Muscle of leg (tissue), 11 donors: ENCODE measurements around the gene MACROH2A1. TPM values are rescaled to one million over a fixed set of nuclear protein-coding genes. Genes with fewer than 3 reads are reported as not detected.

Source experiments
- DNase-seq: peaks from one replicate; pipeline ENCODE4 v3.0.0; 2013
- H3K27ac ChIP-seq: one replicate; pipeline ENCODE4 v1.5.1; 2013; ENCODE audit warnings: mild to moderate bottlenecking, low read length, control low read depth
- H3K27me3 ChIP-seq: one replicate; pipeline ENCODE4 v1.6.1; 2013; ENCODE audit warnings: low read length; ENCODE audit not compliant: control insufficient read depth, insufficient read depth
- H3K36me3 ChIP-seq: one replicate; pipeline ENCODE4 v1.6.1; 2013; ENCODE audit warnings: low read length; ENCODE audit not compliant: control insufficient read depth, insufficient read depth
- H3K4me1 ChIP-seq: one replicate; pipeline ENCODE4 v1.6.1; 2013; ENCODE audit warnings: low read length; ENCODE audit not compliant: control insufficient read depth, insufficient read depth
- H3K4me3 ChIP-seq: one replicate; pipeline ENCODE4 v1.5.1; 2013; ENCODE audit warnings: low read length, control low read depth
- H3K9me3 ChIP-seq: replicated peaks from 2 replicates; pipeline ENCODE4 v1.6.1; 2013; ENCODE audit warnings: low read depth, low read length; ENCODE audit not compliant: control insufficient read depth
- WGBS: methylation state at CpG from one replicate; pipeline ENCODE4 v1.1.5; 2013; ENCODE audit warnings: missing lambda C conversion rate; ENCODE audit not compliant: insufficient coverage; 5-methylcytosine and 5-hydroxymethylcytosine counted together
- polyA plus RNA-seq, 8 donors: library from polyadenylated mRNA; unstranded; fragments of 120-200 nt; gene quantifications; one replicate each; pipeline versions ENCODE4 v1.2.1 to v1.2.3, GENCODE V29; 2013; ENCODE audit warnings: inconsistent platforms in 1 of 8, low replicate concordance in 1 of 8; ENCODE audit not compliant: insufficient read length in 8 of 8, insufficient read depth in 1 of 8
- total RNA-seq: library from RNA; stranded (reverse); fragments of 120-200 nt; gene quantifications from one replicate; pipeline ENCODE4 v1.2.4, GENCODE V29; 2013

MACROH2A1 gene
- total and polyA plus RNA-seq, 9 donors = 103 to 117 (median 111) TPM

- Histone ChIP-seq H3K36me3 (no peaks in the 10 kb centered on the region), H3K27ac (no peak overlapping the region), H3K9me3 (no peaks in the 10 kb centered on the region), H3K27me3 (peaks cover 2% of the 10 kb centered on the region), H3K4me3 (no peak overlapping the region), H3K4me1 (no peaks in the 10 kb centered on the region)
- no peak for DNase-seq
- 88% methylated on average over 5 of the region's 6 CpGs for WGBS
Observed at GRCh38 chr5:135319458-135319857, 79.6 kb downstream of the MACROH2A1 start.

- Histone ChIP-seq H3K9me3 (no peaks in the 10 kb centered on the region), H3K27me3 (peaks cover 2% of the 10 kb centered on the region), H3K36me3 (no peaks in the 10 kb centered on the region), H3K4me1 (no peaks in the 10 kb centered on the region), H3K27ac (no peak overlapping the region), H3K4me3 (no peak overlapping the region)
- DNase-seq = no peak
- 86% methylated on average over 1 of the region's 1 CpG for WGBS
Observed at GRCh38 chr5:135318924-135319323, 80.1 kb downstream of the MACROH2A1 start.

GRCh38 chr5:135318037-135318436, 81.0 kb downstream of the MACROH2A1 start:
- no peaks in the 10 kb centered on the region for H3K36me3 ChIP-seq
- no peaks in the 10 kb centered on the region for H3K9me3 ChIP-seq
- no peak overlapping the region for H3K4me3 ChIP-seq
- no peaks in the 10 kb centered on the region for H3K4me1 ChIP-seq
- peaks cover 2% of the 10 kb centered on the region for H3K27me3 ChIP-seq
- no peak for DNase-seq
- 81% methylated on average over 4 of the region's 4 CpGs for WGBS
- H3K27ac ChIP-seq = no peak overlapping the region

- H3K4me1 ChIP-seq = no peaks in the 10 kb centered on the region
- 89% methylated on average over 3 of the region's 4 CpGs for WGBS
- H3K4me3 ChIP-seq = no peak overlapping the region
Observed at GRCh38 chr5:135317286-135317685, 81.7 kb downstream of the MACROH2A1 start.

GRCh38 chr5:135315386-135315785, 83.6 kb downstream of the MACROH2A1 start:
- H3K36me3 ChIP-seq = no peaks in the 10 kb centered on the region
- no CpG with 5 or more reads among the region's 2 CpGs for WGBS
- H3K27me3 ChIP-seq = no peaks in the 10 kb centered on the region

More at GRCh38 chr5:135317286-135317685, 81.7 kb downstream of the MACROH2A1 start:
- H3K27me3 ChIP-seq = peaks cover 2% of the 10 kb centered on the region
- no peak for DNase-seq
- H3K27ac ChIP-seq = no peak overlapping the region
- no peaks in the 10 kb centered on the region for H3K9me3 ChIP-seq
- no peaks in the 10 kb centered on the region for H3K36me3 ChIP-seq

GRCh38 chr5:135313946-135314345, 85.1 kb downstream of the MACROH2A1 start:
- Histone ChIP-seq H3K36me3 (no peaks in the 10 kb centered on the region), H3K4me1 (no peaks in the 10 kb centered on the region), H3K9me3 (no peaks in the 10 kb centered on the region), H3K4me3 (no peak overlapping the region), H3K27ac (no peak overlapping the region), H3K27me3 (no peaks in the 10 kb centered on the region)
- DNase-seq = no peak
- WGBS = 75% methylated on average over 2 of the region's 2 CpGs

More at GRCh38 chr5:135315386-135315785, 83.6 kb downstream of the MACROH2A1 start:
- no peak for DNase-seq
- Histone ChIP-seq H3K27ac (no peak overlapping the region), H3K4me3 (no peak overlapping the region), H3K4me1 (no peaks in the 10 kb centered on the region), H3K9me3 (no peaks in the 10 kb centered on the region)

GRCh38 chr5:135313405-135313804, 85.6 kb downstream of the MACROH2A1 start:
- Histone ChIP-seq H3K27ac (no peak overlapping the region), H3K4me3 (no peak overlapping the region), H3K4me1 (no peaks in the 10 kb centered on the region), H3K27me3 (no peaks in the 10 kb centered on the region), H3K36me3 (no peaks in the 10 kb centered on the region), H3K9me3 (no peaks in the 10 kb centered on the region)
- WGBS = 92% methylated on average over 3 of the region's 4 CpGs
- DNase-seq = no peak

GRCh38 chr5:135312255-135312935, 86.6 kb downstream of the MACROH2A1 start:
- Histone ChIP-seq H3K27ac (no peak overlapping the region), H3K36me3 (no peaks in the 10 kb centered on the region), H3K27me3 (no peaks in the 10 kb centered on the region), H3K4me1 (no peaks in the 10 kb centered on the region), H3K4me3 (no peak overlapping the region), H3K9me3 (no peaks in the 10 kb centered on the region)
- 90% methylated on average over 1 of the region's 10 CpGs for WGBS
- DNase-seq = no peak

- Histone ChIP-seq H3K36me3 (no peaks in the 10 kb centered on the region), H3K27ac (no peak overlapping the region), H3K27me3 (no peaks in the 10 kb centered on the region), H3K9me3 (no peaks in the 10 kb centered on the region), H3K4me3 (no peak overlapping the region), H3K4me1 (peaks cover 3% of the 10 kb centered on the region)
- no CpG with 5 or more reads among the region's 5 CpGs for WGBS
- DNase-seq = no peak
Observed at GRCh38 chr5:135310328-135310989, 88.6 kb downstream of the MACROH2A1 start.

- no peak for DNase-seq
- H3K4me3 ChIP-seq = no peak overlapping the region
- no peak overlapping the region for H3K27ac ChIP-seq
- peaks cover 11% of the 10 kb centered on the region for H3K4me1 ChIP-seq
- no peaks in the 10 kb centered on the region for H3K27me3 ChIP-seq
- no peaks in the 10 kb centered on the region for H3K36me3 ChIP-seq
- H3K9me3 ChIP-seq = no peaks in the 10 kb centered on the region
- 64% methylated on average over 3 of the region's 7 CpGs for WGBS
Observed at GRCh38 chr5:135309391-135310327, 89.4 kb downstream of the MACROH2A1 start.
